OCI-LY7 (cell line): Measurements from ENCODE around the gene FGF3.

Source experiments
- EZH2phosphoT487 ChIP-seq: fragments of 200-600 bp; sonication (generic); IDR thresholded peaks from 2 replicates; pipeline ENCODE4 v1.6.1; 2018; ENCODE audit warnings: low read depth, borderline replicate concordance, mild to moderate bottlenecking, mixed run types, antibody characterized with exemption, low read length, moderate library complexity, mixed read lengths
- TF ChIP-seq, protein P1 (sequence below): fragments of 200-600 bp; sonication (generic); conservative IDR thresholded peaks from 2 replicates; pipeline ENCODE4 v1.5.1; 2014; ENCODE audit warnings: mild to moderate bottlenecking, antibody characterized with exemption, low read length, moderate library complexity, mixed read lengths

DNA sequence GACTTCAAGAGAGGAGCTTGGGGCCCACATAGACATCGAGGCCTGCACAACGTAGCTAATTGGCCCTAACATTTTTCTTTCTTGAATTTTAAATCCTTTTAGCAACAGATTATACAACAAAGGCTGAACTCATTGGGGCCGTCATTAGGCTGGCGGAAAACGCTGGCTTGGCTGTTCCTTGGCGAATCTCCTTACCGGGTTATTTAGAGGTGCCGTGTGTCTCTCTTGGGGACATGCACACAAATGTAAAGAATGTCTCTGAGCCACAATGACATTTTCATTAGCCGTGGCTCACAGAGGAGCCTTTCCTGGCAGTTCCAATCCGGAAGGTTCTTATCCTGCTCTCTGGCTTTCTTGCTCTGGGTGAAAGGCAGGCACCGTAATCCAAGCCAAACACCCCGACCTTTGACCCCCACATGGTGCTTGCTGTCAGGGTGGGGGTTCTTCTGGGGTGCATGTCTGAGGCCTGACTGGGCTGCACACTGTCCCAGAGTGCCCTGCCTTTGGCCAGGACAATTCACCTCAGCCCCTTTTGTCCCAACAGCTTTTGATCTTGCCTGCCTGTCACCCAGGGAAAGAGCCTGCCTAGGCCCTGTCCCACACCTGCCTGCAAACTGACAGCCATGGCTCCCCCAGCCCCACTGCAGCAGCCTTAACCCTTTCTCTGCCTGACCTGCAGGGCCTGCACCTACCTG, 9.2 kb upstream of the FGF3 start:
- TF ChIP-seq, protein P1, sequence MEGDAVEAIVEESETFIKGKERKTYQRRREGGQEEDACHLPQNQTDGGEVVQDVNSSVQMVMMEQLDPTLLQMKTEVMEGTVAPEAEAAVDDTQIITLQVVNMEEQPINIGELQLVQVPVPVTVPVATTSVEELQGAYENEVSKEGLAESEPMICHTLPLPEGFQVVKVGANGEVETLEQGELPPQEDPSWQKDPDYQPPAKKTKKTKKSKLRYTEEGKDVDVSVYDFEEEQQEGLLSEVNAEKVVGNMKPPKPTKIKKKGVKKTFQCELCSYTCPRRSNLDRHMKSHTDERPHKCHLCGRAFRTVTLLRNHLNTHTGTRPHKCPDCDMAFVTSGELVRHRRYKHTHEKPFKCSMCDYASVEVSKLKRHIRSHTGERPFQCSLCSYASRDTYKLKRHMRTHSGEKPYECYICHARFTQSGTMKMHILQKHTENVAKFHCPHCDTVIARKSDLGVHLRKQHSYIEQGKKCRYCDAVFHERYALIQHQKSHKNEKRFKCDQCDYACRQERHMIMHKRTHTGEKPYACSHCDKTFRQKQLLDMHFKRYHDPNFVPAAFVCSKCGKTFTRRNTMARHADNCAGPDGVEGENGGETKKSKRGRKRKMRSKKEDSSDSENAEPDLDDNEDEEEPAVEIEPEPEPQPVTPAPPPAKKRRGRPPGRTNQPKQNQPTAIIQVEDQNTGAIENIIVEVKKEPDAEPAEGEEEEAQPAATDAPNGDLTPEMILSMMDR: no peak
- no peak for TF ChIP-seq EZH2phosphoT487
